WTC11 (cell line): ENCODE results near the gene GGA2. TPM values are rescaled to one million over a fixed set of nuclear protein-coding genes. Genes with fewer than 3 reads are reported as not detected.

ENCODE experiments used
- ATAC-seq: fragments of 200-7000 bp; cut with Tn5 transposase; 2 replicates; pipeline ENCODE4 v1.10.0; 2021; ENCODE audit warnings: mild to moderate bottlenecking, moderate library complexity
- CTCF ChIA-PET: fragments of 300-600 bp; sonication (Branson Sonifier 250); formaldehyde crosslinking; loops from one replicate; lab custom pipeline; 2021; ENCODE audit warnings: antibody characterized with exemption; lab: Charles Lee
- POLR2A ChIA-PET: fragments of 350-600 bp; sonication (Branson Sonifier 250); formaldehyde crosslinking; loops from one replicate; lab custom pipeline; 2021; ENCODE audit warnings: antibody characterized with exemption; lab: Charles Lee
- DNase-seq: peaks from one replicate; pipeline ENCODE4 v3.0.0; 2021; ENCODE audit warnings: low spot score
- H3K27ac Mint-ChIP-seq: 2 replicates; pipeline ENCODE4 v1.8.0; 2021; ENCODE audit warnings: mixed read lengths
- H3K27me3 Mint-ChIP-seq: 2 replicates; pipeline ENCODE4 v1.8.0; 2021; ENCODE audit warnings: low read depth, mild to moderate bottlenecking, moderate library complexity, mixed read lengths
- H3K36me3 Mint-ChIP-seq: 2 replicates; pipeline ENCODE4 v1.8.0; 2021; ENCODE audit warnings: mixed read lengths
- H3K4me1 Mint-ChIP-seq: 2 replicates; pipeline ENCODE4 v1.8.0; 2022; ENCODE audit warnings: mixed read lengths
- H3K4me3 Mint-ChIP-seq: 2 replicates; pipeline ENCODE4 v1.8.0; 2021; ENCODE audit warnings: mild to moderate bottlenecking, moderate library complexity, mixed read lengths
- H3K9me3 Mint-ChIP-seq: 2 replicates; pipeline ENCODE4 v1.8.0; 2021; ENCODE audit warnings: mixed read lengths
- ELF4 ChIP-seq: sonication (generic); formaldehyde crosslinking; IDR thresholded peaks from 2 replicates; pipeline ENCODE4 v1.8.1; 2022; ENCODE audit warnings: low read depth, mild to moderate bottlenecking, moderate library complexity, missing genetic modification reagents
- EMX1 ChIP-seq: fragments of 250-450 bp; sonication (Bioruptor Pico); IDR thresholded peaks from 2 replicates; pipeline ENCODE4 v1.8.0; 2021; ENCODE audit warnings: mild to moderate bottlenecking
- ESRRA ChIP-seq: sonication (generic); formaldehyde crosslinking; IDR thresholded peaks from 2 replicates; pipeline ENCODE4 v1.8.1; 2022; ENCODE audit warnings: mild to moderate bottlenecking, missing genetic modification reagents, borderline replicate concordance
- FOXP1 ChIP-seq: sonication (generic); formaldehyde crosslinking; IDR thresholded peaks from 2 replicates; pipeline ENCODE4 v1.8.0; 2022; ENCODE audit warnings: missing genetic modification reagents, mild to moderate bottlenecking, moderate library complexity, borderline replicate concordance
- HMGA2 ChIP-seq: fragments of 250-450 bp; sonication (Bioruptor Pico); IDR thresholded peaks from 2 replicates; pipeline ENCODE4 v1.4.0; 2021; ENCODE audit warnings: mild to moderate bottlenecking, moderate library complexity
- JUN ChIP-seq: sonication (generic); formaldehyde crosslinking; IDR thresholded peaks from 2 replicates; pipeline ENCODE4 v1.8.0; 2023; ENCODE audit warnings: mild to moderate bottlenecking, missing genetic modification reagents
- OVOL2 ChIP-seq: fragments of 250-450 bp; sonication (Bioruptor Pico); IDR thresholded peaks from 2 replicates; pipeline ENCODE4 v1.9.0; 2021; ENCODE audit warnings: mild to moderate bottlenecking, borderline replicate concordance
- PRRX2 ChIP-seq: fragments of 250-450 bp; sonication (Bioruptor Pico); IDR thresholded peaks from 2 replicates; pipeline ENCODE4 v1.8.0; 2021; ENCODE audit warnings: mild to moderate bottlenecking
- SMAD3 ChIP-seq: sonication (generic); formaldehyde crosslinking; IDR thresholded peaks from 2 replicates; pipeline ENCODE4 v1.8.0; 2022; ENCODE audit warnings: missing genetic modification reagents, mild to moderate bottlenecking, borderline replicate concordance
- TEAD1 ChIP-seq: sonication (generic); formaldehyde crosslinking; IDR thresholded peaks from 2 replicates; pipeline ENCODE4 v1.8.0; 2022; ENCODE audit warnings: mild to moderate bottlenecking, missing genetic modification reagents
- ZNF232 ChIP-seq: sonication (generic); formaldehyde crosslinking; IDR thresholded peaks from 2 replicates; pipeline ENCODE4 v1.8.0; 2022; ENCODE audit warnings: mild to moderate bottlenecking, missing genetic modification reagents
- ZNF263 ChIP-seq: sonication (generic); formaldehyde crosslinking; IDR thresholded peaks from 2 replicates; pipeline ENCODE4 v1.8.1; 2022; ENCODE audit warnings: low read depth, mild to moderate bottlenecking, moderate library complexity, missing genetic modification reagents
- ZNF671 ChIP-seq: fragments of 250-450 bp; sonication (Bioruptor Pico); IDR thresholded peaks from 2 replicates; pipeline ENCODE4 v1.8.0; 2021; ENCODE audit warnings: mild to moderate bottlenecking
- total RNA-seq: library from RNA; stranded (reverse); gene quantifications from 3 replicates; pipeline ENCODE4 v1.2.3, GENCODE V29; 2021
- TF ChIP-seq, protein P1 (sequence below): sonication (generic); formaldehyde crosslinking; IDR thresholded peaks from 2 replicates; pipeline ENCODE4 v1.8.0; 2023; ENCODE audit warnings: mild to moderate bottlenecking, missing genetic modification reagents
- TF ChIP-seq, protein P2 (sequence below): sonication (generic); formaldehyde crosslinking; conservative IDR thresholded peaks from 2 replicates; pipeline ENCODE4 v1.8.1; 2023; ENCODE audit warnings: mild to moderate bottlenecking, low read depth, missing genetic modification reagents, moderate library complexity
- TF ChIP-seq, protein P3 (sequence below): sonication (generic); formaldehyde crosslinking; IDR thresholded peaks from 2 replicates; pipeline ENCODE4 v1.8.1; 2023; ENCODE audit warnings: mild to moderate bottlenecking, missing genetic modification reagents, moderate library complexity
- TF ChIP-seq, protein P4 (sequence below): fragments of 200-600 bp; IDR thresholded peaks from 2 replicates; pipeline ENCODE4 v1.8.0; 2022; ENCODE audit warnings: antibody characterized with exemption
- TF ChIP-seq, protein P5 (sequence below): sonication (generic); formaldehyde crosslinking; conservative IDR thresholded peaks from 2 replicates; pipeline ENCODE4 v1.8.1; 2022; ENCODE audit warnings: mild to moderate bottlenecking, missing genetic modification reagents
- TF ChIP-seq, protein P6 (sequence below): sonication (generic); formaldehyde crosslinking; IDR thresholded peaks from 2 replicates; pipeline ENCODE4 v1.8.1; 2022; ENCODE audit warnings: mild to moderate bottlenecking, missing genetic modification reagents, moderate library complexity, borderline replicate concordance
- TF ChIP-seq, protein P7 (sequence below): sonication (generic); formaldehyde crosslinking; IDR thresholded peaks from 2 replicates; pipeline ENCODE4 v1.8.1; 2023; ENCODE audit warnings: mild to moderate bottlenecking, missing genetic modification reagents, borderline replicate concordance
- TF ChIP-seq, protein P8 (sequence below): sonication (generic); formaldehyde crosslinking; IDR thresholded peaks from 2 replicates; pipeline ENCODE4 v1.8.1; 2023; ENCODE audit warnings: mild to moderate bottlenecking, missing genetic modification reagents, moderate library complexity

The GGA2 gene
- total RNA-seq, 1 experiment from 2014 or later = 107 TPM

DNA sequence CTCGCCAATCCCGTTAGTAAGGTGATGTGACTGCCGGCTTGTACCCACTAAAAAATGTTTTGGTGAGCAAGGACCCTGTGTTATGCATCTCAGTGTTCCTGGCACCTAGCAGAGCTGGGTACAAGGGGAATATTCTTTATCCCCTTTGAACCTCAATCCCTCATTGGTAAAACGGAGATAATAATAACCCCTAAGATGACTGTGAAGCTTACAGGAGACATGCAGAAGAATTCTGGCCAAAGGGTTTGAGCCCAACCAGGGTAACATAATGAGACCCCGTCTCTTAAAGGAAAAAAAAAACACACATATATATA, 896 bp downstream of the GGA2 start (continued):
- TF ChIP-seq, protein P1, sequence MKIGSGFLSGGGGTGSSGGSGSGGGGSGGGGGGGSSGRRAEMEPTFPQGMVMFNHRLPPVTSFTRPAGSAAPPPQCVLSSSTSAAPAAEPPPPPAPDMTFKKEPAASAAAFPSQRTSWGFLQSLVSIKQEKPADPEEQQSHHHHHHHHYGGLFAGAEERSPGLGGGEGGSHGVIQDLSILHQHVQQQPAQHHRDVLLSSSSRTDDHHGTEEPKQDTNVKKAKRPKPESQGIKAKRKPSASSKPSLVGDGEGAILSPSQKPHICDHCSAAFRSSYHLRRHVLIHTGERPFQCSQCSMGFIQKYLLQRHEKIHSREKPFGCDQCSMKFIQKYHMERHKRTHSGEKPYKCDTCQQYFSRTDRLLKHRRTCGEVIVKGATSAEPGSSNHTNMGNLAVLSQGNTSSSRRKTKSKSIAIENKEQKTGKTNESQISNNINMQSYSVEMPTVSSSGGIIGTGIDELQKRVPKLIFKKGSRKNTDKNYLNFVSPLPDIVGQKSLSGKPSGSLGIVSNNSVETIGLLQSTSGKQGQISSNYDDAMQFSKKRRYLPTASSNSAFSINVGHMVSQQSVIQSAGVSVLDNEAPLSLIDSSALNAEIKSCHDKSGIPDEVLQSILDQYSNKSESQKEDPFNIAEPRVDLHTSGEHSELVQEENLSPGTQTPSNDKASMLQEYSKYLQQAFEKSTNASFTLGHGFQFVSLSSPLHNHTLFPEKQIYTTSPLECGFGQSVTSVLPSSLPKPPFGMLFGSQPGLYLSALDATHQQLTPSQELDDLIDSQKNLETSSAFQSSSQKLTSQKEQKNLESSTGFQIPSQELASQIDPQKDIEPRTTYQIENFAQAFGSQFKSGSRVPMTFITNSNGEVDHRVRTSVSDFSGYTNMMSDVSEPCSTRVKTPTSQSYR (CRISPR knock-in tag) = no peak
- TF ChIP-seq, protein P2, sequence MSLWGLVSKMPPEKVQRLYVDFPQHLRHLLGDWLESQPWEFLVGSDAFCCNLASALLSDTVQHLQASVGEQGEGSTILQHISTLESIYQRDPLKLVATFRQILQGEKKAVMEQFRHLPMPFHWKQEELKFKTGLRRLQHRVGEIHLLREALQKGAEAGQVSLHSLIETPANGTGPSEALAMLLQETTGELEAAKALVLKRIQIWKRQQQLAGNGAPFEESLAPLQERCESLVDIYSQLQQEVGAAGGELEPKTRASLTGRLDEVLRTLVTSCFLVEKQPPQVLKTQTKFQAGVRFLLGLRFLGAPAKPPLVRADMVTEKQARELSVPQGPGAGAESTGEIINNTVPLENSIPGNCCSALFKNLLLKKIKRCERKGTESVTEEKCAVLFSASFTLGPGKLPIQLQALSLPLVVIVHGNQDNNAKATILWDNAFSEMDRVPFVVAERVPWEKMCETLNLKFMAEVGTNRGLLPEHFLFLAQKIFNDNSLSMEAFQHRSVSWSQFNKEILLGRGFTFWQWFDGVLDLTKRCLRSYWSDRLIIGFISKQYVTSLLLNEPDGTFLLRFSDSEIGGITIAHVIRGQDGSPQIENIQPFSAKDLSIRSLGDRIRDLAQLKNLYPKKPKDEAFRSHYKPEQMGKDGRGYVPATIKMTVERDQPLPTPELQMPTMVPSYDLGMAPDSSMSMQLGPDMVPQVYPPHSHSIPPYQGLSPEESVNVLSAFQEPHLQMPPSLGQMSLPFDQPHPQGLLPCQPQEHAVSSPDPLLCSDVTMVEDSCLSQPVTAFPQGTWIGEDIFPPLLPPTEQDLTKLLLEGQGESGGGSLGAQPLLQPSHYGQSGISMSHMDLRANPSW = no peak
- TF ChIP-seq, protein P3, sequence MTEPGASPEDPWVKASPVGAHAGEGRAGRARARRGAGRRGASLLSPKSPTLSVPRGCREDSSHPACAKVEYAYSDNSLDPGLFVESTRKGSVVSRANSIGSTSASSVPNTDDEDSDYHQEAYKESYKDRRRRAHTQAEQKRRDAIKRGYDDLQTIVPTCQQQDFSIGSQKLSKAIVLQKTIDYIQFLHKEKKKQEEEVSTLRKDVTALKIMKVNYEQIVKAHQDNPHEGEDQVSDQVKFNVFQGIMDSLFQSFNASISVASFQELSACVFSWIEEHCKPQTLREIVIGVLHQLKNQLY = no peak

DNA sequence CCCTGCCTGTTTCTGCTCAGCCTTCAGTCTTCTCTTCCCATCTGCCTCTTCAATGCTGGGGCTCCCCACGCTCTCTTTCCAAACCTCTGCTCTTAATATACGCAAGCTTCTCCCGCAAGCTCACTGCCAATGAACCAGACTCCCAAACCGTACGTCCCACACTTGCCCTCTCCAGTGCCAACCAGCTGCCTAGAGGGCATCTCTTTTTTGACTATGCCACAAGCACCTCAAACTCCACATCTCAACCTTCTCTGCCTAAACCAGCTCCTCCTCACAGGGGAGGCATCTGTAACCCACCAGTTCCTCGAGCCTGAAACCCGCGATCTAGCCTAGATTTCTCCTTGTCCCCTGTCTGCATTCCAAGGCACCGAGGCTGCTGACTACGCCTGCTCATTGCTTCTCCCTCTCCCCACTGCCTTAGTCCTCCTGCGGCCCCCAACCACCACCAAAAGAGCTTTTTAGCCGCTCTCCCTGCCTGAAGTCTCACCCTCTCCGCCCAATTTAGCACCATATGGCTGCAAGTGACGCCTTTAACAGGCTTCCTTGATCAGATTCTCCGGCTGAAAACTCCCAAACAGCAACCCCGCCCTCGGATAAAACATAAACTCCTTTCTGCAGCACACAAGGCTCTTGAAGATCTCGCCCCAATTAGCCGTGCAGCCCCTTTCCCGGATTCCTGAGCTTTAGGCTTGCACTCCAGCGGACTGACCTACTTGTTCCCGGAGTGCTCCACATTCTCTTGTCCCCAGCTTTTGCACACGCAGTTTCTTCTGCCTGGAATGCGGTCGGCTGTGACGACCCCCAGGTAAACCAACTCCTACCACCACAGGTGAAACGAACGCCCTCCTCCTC, 1.5 kb downstream of the GGA2 start:
- peak overlapping the region; percentile 85 for H3K4me3 Mint-ChIP-seq
- H3K27me3 Mint-ChIP-seq = no peaks in the 10 kb centered on the region
- ChIA-PET POLR2A (interaction anchor here (0.6 to 2.3 kb wide), 2 partner anchors 12 to 49 kb away, joined by 3 to 7 read pairs; partner anchors contain the start of genes EARS2 and UBFD1), CTCF (interaction anchor here (0.6 to 1.4 kb wide), 3 partner anchors 8 to 88 kb away, joined by 3 to 6 read pairs (median 5); partner anchors contain the start of gene NDUFAB1)
- H3K27ac Mint-ChIP-seq = peak overlapping the region; percentile 79
- peaks cover 40% of the 10 kb centered on the region for H3K4me1 Mint-ChIP-seq
- DNase-seq (peak; percentile 37), ATAC-seq (peak; percentile 13)
- no peaks in the 10 kb centered on the region for H3K9me3 Mint-ChIP-seq
- peaks cover 9% of the 10 kb centered on the region for H3K36me3 Mint-ChIP-seq
- TF ChIP-seq, protein P4, sequence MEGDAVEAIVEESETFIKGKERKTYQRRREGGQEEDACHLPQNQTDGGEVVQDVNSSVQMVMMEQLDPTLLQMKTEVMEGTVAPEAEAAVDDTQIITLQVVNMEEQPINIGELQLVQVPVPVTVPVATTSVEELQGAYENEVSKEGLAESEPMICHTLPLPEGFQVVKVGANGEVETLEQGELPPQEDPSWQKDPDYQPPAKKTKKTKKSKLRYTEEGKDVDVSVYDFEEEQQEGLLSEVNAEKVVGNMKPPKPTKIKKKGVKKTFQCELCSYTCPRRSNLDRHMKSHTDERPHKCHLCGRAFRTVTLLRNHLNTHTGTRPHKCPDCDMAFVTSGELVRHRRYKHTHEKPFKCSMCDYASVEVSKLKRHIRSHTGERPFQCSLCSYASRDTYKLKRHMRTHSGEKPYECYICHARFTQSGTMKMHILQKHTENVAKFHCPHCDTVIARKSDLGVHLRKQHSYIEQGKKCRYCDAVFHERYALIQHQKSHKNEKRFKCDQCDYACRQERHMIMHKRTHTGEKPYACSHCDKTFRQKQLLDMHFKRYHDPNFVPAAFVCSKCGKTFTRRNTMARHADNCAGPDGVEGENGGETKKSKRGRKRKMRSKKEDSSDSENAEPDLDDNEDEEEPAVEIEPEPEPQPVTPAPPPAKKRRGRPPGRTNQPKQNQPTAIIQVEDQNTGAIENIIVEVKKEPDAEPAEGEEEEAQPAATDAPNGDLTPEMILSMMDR = no peak
- TF ChIP-seq ZNF671 (CRISPR knock-in tag) = no peak
- no peak for TF ChIP-seq OVOL2
- no peak for TF ChIP-seq SMAD3 (CRISPR knock-in tag)
- TF ChIP-seq ESRRA (CRISPR knock-in tag) = no peak
- no peak for TF ChIP-seq FOXP1 (CRISPR knock-in tag)
- TF ChIP-seq, protein P5, sequence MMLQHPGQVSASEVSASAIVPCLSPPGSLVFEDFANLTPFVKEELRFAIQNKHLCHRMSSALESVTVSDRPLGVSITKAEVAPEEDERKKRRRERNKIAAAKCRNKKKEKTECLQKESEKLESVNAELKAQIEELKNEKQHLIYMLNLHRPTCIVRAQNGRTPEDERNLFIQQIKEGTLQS (CRISPR knock-in tag) = no peak
- no peak for TF ChIP-seq ELF4 (CRISPR knock-in tag)
- TF ChIP-seq, protein P6, sequence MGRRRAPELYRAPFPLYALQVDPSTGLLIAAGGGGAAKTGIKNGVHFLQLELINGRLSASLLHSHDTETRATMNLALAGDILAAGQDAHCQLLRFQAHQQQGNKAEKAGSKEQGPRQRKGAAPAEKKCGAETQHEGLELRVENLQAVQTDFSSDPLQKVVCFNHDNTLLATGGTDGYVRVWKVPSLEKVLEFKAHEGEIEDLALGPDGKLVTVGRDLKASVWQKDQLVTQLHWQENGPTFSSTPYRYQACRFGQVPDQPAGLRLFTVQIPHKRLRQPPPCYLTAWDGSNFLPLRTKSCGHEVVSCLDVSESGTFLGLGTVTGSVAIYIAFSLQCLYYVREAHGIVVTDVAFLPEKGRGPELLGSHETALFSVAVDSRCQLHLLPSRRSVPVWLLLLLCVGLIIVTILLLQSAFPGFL (CRISPR knock-in tag) = no peak
- TF ChIP-seq HMGA2 = no peak
- TF ChIP-seq JUN (CRISPR knock-in tag) = no peak
- TF ChIP-seq, protein P7, sequence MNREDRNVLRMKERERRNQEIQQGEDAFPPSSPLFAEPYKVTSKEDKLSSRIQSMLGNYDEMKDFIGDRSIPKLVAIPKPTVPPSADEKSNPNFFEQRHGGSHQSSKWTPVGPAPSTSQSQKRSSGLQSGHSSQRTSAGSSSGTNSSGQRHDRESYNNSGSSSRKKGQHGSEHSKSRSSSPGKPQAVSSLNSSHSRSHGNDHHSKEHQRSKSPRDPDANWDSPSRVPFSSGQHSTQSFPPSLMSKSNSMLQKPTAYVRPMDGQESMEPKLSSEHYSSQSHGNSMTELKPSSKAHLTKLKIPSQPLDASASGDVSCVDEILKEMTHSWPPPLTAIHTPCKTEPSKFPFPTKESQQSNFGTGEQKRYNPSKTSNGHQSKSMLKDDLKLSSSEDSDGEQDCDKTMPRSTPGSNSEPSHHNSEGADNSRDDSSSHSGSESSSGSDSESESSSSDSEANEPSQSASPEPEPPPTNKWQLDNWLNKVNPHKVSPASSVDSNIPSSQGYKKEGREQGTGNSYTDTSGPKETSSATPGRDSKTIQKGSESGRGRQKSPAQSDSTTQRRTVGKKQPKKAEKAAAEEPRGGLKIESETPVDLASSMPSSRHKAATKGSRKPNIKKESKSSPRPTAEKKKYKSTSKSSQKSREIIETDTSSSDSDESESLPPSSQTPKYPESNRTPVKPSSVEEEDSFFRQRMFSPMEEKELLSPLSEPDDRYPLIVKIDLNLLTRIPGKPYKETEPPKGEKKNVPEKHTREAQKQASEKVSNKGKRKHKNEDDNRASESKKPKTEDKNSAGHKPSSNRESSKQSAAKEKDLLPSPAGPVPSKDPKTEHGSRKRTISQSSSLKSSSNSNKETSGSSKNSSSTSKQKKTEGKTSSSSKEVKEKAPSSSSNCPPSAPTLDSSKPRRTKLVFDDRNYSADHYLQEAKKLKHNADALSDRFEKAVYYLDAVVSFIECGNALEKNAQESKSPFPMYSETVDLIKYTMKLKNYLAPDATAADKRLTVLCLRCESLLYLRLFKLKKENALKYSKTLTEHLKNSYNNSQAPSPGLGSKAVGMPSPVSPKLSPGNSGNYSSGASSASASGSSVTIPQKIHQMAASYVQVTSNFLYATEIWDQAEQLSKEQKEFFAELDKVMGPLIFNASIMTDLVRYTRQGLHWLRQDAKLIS (CRISPR knock-in tag) = no peak
- no peak for TF ChIP-seq PRRX2 (CRISPR knock-in tag)
- TF ChIP-seq TEAD1 (CRISPR knock-in tag) = no peak
- no peak for TF ChIP-seq ZNF232 (CRISPR knock-in tag)
- TF ChIP-seq, protein P8, sequence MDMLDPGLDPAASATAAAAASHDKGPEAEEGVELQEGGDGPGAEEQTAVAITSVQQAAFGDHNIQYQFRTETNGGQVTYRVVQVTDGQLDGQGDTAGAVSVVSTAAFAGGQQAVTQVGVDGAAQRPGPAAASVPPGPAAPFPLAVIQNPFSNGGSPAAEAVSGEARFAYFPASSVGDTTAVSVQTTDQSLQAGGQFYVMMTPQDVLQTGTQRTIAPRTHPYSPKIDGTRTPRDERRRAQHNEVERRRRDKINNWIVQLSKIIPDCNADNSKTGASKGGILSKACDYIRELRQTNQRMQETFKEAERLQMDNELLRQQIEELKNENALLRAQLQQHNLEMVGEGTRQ (CRISPR knock-in tag) = no peak
- TF ChIP-seq ZNF263 (CRISPR knock-in tag) = no peak
- no peak for TF ChIP-seq EMX1 (CRISPR knock-in tag)
